ENCODE measurements around the gene TAF4.
"Not testable (repeated sequence)": the region's sequence is repeated elsewhere in the genome, so short reads cannot be mapped to it uniquely, and the experiment has no call there.

Gene TAF4

GRCh38 chr20:61998343-61999121 is 67.1 kb downstream of the TAF4 start:
- DNase-seq (ENCODE audit: low spot score) = no peak

GRCh38 chr20:61997891-61998290 is 67.8 kb downstream of the TAF4 start:
- DNase-seq (ENCODE audit: low spot score) = no peak

- no peak for DNase-seq (ENCODE audit: low spot score)
These were observed 68.3 kb downstream of the TAF4 start for GRCh38 chr20:61997372-61997771.

DNA sequence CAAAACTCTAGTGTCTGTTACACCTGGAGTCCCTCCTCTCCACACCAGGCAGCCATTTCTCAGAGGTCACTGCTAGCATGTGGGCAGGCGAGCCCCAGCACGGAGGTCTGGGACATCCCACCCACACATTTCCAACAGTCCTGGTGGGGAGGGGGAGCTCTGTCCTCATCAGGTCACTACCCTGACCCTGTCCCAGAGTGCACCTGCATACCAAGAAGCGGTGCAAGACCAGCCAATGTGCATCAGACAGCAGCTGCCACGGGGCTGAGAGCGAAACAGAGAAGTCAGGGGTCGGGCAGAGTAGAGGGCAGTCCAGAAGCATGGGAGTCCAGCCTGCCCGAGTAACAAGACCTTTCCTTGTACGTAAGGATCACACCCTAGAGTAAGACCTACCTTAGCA is 71.1 kb downstream of the TAF4 start:
- no peak for DNase-seq (ENCODE audit: low spot score)

- no peak for DNase-seq (ENCODE audit: low spot score)
These were observed 72.6 kb downstream of the TAF4 start for GRCh38 chr20:61993058-61993457.

DNA sequence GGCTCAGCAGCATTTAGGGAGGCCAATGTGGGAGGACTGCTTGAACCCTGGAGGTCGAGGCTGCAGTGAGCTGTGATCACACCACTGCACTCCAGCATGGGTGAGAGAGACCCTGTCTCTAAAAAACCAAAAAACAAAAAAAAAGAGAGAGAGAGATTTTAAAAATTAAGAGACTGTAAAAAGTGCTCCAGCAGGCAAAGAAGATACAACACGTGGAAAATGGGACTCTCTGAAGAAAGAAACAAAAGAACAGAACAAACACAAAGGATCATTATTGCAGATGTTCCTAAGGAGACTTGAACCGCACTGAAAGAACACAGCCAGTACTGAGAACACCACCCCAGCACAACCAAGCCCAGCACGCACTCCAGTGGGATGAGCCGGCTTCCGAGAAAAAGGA is 74.2 kb downstream of the TAF4 start:
- no peak for DNase-seq (ENCODE audit: low spot score)

GRCh38 chr20:61990484-61990883 is 75.2 kb downstream of the TAF4 start:
- DNase-seq (ENCODE audit: low spot score) = no peak

DNA sequence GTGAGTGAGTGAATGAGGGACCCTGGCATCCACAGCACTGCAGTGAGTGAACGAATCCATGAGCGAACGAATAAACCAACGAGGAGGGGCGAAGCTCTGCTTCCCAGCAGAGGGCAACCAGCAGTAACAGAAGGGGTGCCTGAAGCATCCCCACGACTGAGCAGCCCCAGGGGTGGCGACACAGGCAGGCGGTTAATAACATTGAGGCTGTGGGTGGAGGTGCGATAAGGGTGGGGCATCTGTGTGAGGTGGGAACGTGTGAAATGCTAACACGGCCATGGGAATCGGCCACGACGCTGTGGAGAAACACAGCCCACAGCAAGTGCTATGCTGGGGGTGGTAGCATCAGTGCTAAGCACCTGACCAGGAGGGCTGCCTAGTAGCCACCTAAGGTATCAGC is 75.9 kb downstream of the TAF4 start:
- no peak for DNase-seq (ENCODE audit: low spot score)

- no peak for DNase-seq (ENCODE audit: low spot score)
These were observed 77.0 kb downstream of the TAF4 start for GRCh38 chr20:61988665-61989064.

DNA sequence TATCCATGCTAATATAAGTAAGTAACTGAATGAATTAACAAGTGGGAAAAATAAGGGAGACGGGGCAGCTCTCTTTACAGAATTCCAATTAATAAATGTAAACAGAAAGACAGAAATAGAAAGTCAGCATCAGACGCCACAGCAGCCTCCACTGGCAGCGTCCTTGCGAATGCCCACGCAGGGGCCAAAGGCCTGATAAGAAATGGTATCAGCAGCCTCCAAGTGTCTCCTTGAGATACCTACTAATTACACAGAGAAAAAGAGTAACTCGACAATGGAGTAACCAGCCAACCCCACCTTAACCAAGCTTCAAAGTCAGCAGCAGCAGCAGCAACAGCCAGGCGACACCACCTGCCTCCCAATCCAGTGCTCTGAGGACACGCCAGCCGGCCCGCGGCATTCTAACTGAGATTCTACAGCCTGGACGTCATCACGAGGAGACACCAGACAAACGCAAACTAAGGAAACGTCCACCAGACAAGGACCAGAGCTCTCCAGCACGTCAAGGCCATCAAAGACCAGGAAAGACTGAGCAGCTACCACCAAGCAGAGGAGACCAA is 78.8 kb downstream of the TAF4 start:
- DNase-seq (ENCODE audit: low spot score) = no peak

DNA sequence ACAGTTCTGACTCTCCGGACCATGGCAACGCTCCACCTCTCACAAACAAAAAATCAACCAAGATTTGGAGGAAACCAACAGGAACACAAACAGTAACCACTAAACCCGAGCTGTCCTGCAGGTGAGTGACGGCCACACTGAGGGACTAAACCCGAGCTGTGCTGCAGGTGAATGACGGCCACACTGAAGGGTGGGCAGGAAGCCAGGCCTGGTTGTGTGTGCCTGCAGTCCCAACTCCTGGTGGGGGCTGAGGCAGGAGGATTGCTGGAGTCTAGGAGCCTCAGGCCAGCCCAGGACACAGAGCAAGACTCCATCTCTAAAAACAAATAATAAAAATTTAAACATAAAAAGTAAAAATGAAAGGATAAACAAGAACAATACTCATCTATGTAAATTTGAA is 80.6 kb downstream of the TAF4 start:
- no peak for DNase-seq (ENCODE audit: low spot score)

DNA sequence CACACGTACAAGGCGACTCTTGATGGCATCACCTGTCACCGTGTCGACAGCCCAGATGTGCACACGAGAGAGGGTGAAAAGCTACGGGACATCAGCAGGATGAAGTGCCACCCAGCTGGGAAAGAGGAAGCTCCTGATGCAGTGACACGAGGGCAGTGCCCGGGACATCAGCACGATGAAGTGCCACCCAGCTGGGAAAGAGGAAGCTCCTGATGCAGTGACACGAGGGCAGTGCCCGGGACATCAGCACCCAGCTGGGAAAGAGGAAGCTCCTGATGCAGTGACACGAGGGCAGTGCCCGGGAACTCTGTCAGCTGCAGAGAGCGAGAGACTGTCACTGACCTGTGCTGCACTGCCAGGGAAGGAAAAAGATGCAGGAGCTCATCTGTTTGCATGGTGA is 81.2 kb downstream of the TAF4 start:
- not testable (repeated sequence) for DNase-seq (ENCODE audit: low spot score)

GRCh38 chr20:61983965-61984364 is 81.7 kb downstream of the TAF4 start:
- DNase-seq (ENCODE audit: low spot score) = no peak

DNA sequence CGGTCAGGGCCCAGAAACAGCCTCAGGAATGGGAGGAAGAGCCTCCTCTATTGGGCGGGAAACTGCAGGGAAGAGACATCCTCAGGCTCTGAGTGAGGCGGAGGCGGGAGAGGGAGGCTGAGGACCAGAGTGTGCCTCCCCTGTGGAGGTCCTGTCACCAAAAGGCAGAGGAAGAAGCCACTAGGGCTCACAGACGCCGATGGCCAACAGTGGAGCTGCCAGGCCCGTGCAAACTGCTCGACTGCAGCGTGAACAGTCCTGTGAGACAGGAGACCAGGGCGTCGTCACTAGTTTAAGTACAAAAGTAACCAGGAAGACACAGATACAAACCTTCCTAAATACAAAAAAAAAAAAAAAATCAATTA is 82.7 kb downstream of the TAF4 start:
- DNase-seq (ENCODE audit: low spot score) = no peak

GRCh38 chr20:61982191-61982950 is 83.3 kb downstream of the TAF4 start:
- DNase-seq (ENCODE audit: low spot score) = no peak

DNA sequence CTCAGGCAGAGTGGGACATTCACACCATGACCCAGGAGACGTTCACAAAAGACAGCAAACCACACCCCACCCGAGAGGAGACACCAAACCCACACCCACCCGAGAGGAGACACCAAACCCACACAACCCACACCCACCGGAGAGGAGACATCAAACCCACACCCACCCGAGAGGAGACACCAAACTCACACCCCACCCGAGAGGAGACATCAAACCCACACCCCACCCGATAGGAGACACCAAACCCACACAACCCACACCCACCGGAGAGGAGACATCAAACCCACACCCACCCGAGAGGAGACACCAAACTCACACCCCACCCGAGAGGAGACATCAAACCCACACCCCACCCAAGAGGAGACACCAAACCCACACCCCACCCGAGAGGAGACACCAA is 84.0 kb downstream of the TAF4 start:
- not testable (repeated sequence) for DNase-seq (ENCODE audit: low spot score)

DNA sequence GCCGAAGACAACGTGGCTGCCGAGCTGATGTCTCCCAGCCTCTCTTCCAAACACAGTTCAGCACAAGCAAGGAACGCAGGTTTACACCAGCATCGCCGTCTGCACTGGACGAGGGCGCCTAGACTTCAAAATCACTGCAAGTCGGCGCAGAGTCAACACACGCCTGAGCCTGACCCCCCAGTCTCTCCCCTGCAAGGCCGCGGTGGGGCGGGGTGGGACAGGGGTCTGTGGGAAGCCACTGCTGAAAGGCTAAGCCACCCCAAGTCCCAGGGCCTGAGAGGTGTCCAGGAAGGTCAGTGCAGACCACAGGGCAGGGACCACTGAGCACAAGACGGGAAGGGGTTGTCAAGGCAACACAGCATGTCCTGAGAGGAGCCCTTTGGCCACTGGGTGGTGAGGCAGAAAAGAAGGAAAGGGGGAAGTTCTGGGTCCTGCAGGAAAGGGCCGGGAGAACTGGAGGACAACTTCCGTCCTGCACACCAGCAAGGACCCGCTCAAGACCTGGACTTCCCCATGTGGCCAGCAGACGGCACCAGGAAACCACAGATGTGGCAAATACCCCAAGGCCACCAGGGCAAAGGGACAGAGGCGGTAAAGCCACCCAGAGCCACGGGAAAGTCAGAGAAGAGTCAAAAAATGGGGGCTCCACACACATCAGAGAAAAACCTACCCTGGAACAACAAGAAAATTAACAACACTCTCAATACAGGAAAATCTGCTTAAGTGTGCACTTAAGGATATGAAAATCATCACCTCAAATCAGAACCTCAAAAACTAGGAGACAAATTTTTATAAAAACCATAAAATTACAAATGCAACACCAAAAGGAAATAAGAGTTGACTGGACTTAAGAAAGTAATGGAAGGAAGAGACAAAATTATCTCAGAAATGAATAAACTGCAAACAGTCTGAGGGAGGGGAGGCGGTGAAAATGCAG is 84.8 kb downstream of the TAF4 start:
- DNase-seq (ENCODE audit: low spot score) = peak; percentile 42

- no peak for DNase-seq (ENCODE audit: low spot score)
These were observed 85.7 kb downstream of the TAF4 start for GRCh38 chr20:61979701-61980635.

GRCh38 chr20:61979090-61979489 is 86.6 kb downstream of the TAF4 start:
- no peak for DNase-seq (ENCODE audit: low spot score)

GRCh38 chr20:61978491-61978890 is 87.2 kb downstream of the TAF4 start:
- DNase-seq (ENCODE audit: low spot score) = no peak

DNA sequence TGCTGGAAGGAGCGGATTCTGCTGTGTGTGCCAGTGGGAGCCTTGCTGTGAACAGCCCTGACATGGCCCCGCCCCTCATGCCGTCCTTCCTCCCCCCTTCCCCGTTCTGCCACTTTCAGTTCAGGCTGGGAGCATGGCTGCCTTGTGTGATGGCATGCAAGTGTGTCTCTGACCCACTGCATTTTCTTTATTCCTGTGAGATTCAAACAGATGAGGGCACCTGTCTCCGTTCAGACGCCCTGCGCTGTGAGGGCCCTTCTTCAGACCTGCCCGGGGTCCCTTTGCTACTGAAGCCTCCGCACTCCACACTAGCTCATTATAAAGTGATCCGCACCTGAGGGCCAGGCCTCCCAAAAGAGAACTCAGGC is 88.3 kb downstream of the TAF4 start:
- no peak for DNase-seq (ENCODE audit: low spot score)

All from kidney capillary endothelial cell (primary cell).